Measurements from ENCODE around the gene GCN1.

DNA sequence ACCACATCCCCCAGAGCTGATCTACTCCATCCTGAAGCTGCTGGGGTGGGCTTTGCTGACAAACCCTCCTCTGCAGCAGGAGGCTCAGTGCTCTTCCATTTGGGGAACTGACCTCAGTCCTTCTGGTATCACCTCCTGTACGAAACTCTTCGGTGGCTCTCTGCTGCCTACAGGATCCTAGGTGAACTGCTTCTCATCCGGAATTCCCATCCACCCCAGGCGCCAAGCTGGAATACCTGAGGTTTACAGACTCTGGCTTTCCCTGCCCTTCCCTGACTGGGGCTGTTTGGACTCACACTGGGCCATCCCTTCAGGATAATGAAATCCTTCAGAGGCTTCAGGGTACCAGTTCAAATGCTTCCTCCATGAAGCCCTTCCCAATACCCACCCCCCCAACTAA, 26.2 kb downstream of the GCN1 start:
- no peak for TF ChIP-seq EZH2 (IDR thresholded peaks at IDR 0.05; ENCODE audit: borderline replicate concordance, control insufficient read depth, low read depth, low read length)
- no peak for TF ChIP-seq EGR1 (IDR thresholded peaks at IDR 0.05; ENCODE audit: borderline replicate concordance in 1 of 2, low read depth in 2 of 2, low read length in 2 of 2)
- no peak for TF ChIP-seq RCOR1 (conservative IDR thresholded peaks at IDR 0.05; ENCODE audit: low read depth, low read length)
- no peak for TF ChIP-seq STAT3 (IDR thresholded peaks at IDR 0.05; ENCODE audit: low read depth, low read length)
- TF ChIP-seq, protein P1, sequence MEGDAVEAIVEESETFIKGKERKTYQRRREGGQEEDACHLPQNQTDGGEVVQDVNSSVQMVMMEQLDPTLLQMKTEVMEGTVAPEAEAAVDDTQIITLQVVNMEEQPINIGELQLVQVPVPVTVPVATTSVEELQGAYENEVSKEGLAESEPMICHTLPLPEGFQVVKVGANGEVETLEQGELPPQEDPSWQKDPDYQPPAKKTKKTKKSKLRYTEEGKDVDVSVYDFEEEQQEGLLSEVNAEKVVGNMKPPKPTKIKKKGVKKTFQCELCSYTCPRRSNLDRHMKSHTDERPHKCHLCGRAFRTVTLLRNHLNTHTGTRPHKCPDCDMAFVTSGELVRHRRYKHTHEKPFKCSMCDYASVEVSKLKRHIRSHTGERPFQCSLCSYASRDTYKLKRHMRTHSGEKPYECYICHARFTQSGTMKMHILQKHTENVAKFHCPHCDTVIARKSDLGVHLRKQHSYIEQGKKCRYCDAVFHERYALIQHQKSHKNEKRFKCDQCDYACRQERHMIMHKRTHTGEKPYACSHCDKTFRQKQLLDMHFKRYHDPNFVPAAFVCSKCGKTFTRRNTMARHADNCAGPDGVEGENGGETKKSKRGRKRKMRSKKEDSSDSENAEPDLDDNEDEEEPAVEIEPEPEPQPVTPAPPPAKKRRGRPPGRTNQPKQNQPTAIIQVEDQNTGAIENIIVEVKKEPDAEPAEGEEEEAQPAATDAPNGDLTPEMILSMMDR (IDR thresholded peaks at IDR 0.05 in 2 of 3, conservative IDR thresholded peaks at IDR 0.05 in 1 of 3; ENCODE audit: control insufficient read depth in 2 of 3, extremely low read depth in 1 of 3, insufficient read depth in 1 of 3, low read depth in 3 of 3, low read length in 3 of 3): no peak
- TF ChIP-seq, protein P2, sequence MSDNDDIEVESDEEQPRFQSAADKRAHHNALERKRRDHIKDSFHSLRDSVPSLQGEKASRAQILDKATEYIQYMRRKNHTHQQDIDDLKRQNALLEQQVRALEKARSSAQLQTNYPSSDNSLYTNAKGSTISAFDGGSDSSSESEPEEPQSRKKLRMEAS (IDR thresholded peaks at IDR 0.05; ENCODE audit: low read depth, low read length): no peak
- TF ChIP-seq, protein P3, sequence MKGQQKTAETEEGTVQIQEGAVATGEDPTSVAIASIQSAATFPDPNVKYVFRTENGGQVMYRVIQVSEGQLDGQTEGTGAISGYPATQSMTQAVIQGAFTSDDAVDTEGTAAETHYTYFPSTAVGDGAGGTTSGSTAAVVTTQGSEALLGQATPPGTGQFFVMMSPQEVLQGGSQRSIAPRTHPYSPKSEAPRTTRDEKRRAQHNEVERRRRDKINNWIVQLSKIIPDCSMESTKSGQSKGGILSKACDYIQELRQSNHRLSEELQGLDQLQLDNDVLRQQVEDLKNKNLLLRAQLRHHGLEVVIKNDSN (IDR thresholded peaks at IDR 0.05; ENCODE audit: borderline replicate concordance, extremely low read length, insufficient read depth, low read depth, low read length): no peak
- TF ChIP-seq NR2C2 (IDR thresholded peaks at IDR 0.05; ENCODE audit: borderline replicate concordance, control insufficient read depth, insufficient read length, low read depth): no peak
- TF ChIP-seq REST (IDR thresholded peaks at IDR 0.05; ENCODE audit: low read depth, low read length): no peak
- TF ChIP-seq JUND (IDR thresholded peaks at IDR 0.05; ENCODE audit: low read depth, low read length): no peak
- no peak for TF ChIP-seq CREB1 (IDR thresholded peaks at IDR 0.05; ENCODE audit: low read depth)
- TF ChIP-seq POU2F2 (IDR thresholded peaks at IDR 0.05; ENCODE audit: borderline replicate concordance, low read depth, low read length): no peak
- no peak for TF ChIP-seq MEF2B (IDR thresholded peaks at IDR 0.05; ENCODE audit: partially characterized antibody, poor library complexity, severe bottlenecking)
- TF ChIP-seq ZNF24 (IDR thresholded peaks at IDR 0.05): no peak
